Colonic mucosa (tissue), 4 donors: ENCODE data around the gene ZNF254. TPM values are rescaled to one million over a fixed set of nuclear protein-coding genes. Genes with fewer than 3 reads are reported as not detected.

Experiments
- DNase-seq: peaks from one replicate; pipeline ENCODE4 v3.0.0-alpha.2; 2020
- H3K27ac ChIP-seq: fragments of 200-600 bp; one replicate; pipeline ENCODE4 v1.8.0; 2021
- H3K27me3 ChIP-seq: fragments of 200-600 bp; one replicate; pipeline ENCODE4 v1.8.0; 2021
- H3K36me3 ChIP-seq: fragments of 200-600 bp; one replicate; pipeline ENCODE4 v1.8.0; 2021
- H3K4me1 ChIP-seq: fragments of 200-600 bp; one replicate; pipeline ENCODE4 v1.8.0; 2021; ENCODE audit warnings: mild to moderate bottlenecking
- H3K4me3 ChIP-seq: fragments of 200-600 bp; one replicate; pipeline ENCODE4 v1.8.0; 2021
- H3K9ac ChIP-seq, 2 donors: one replicate each; pipeline ENCODE4 v1.7.0; 2013; ENCODE audit warnings: control low read depth in 2 of 2, low read depth in 2 of 2, low read length in 2 of 2
- H3K9me3 ChIP-seq: fragments of 200-600 bp; one replicate; pipeline ENCODE4 v1.8.0; 2021
- intact Hi-C: fragments of 100-400 bp; cut with DNase I; formaldehyde crosslinking; loops from one replicate; pipeline ENCODE4 v1.14.1; 2022
- total RNA-seq, 2 donors: library from RNA; stranded (reverse); fragmentation: NEBNext Ultra II Directional in 1 of 2; extraction: Animal tissue kit (Norgen Biotek cat#: 25700) in 1 of 2; gene quantifications; one replicate each; pipeline ENCODE4 v1.2.1, GENCODE V29; 2021
- TF ChIP-seq, protein P1 (sequence below): fragments of 200-600 bp; IDR thresholded peaks from one replicate; pipeline ENCODE4 v1.8.0; 2022; ENCODE audit warnings: antibody characterized with exemption, mild to moderate bottlenecking
- donor health status: healthy.
- donor health status: DM: no; HTN: no; CAD: no.
- donor health status: DM: no; HTN: no; CAD: no.

ZNF254 gene
- total RNA-seq, 2 donors from 2014 or later: 11.2 to 14.1 TPM

DNA sequence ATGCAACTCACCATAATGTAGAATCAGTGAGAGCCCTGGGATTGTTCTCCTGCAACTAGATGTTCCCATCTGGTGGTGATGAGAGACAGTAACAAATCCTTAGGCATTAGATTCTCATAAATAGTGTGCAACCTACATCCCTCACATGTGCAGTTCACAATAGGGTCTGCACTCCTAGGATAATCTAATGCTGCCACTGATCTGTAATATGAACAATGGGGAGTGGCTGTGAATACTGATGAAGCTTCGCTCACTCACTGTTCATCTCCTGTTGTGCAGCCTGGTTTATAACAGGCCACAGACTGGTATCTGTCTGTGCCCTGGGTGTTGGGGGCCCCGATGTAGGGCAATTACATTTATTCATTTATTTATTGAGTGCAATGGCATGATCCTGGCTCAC lies 86.9 kb downstream of the ZNF254 start:
- no peaks in the 10 kb centered on the region for H3K4me1 ChIP-seq
- no peak overlapping the region for H3K4me3 ChIP-seq
- no peaks in the 10 kb centered on the region for H3K9me3 ChIP-seq

DNA sequence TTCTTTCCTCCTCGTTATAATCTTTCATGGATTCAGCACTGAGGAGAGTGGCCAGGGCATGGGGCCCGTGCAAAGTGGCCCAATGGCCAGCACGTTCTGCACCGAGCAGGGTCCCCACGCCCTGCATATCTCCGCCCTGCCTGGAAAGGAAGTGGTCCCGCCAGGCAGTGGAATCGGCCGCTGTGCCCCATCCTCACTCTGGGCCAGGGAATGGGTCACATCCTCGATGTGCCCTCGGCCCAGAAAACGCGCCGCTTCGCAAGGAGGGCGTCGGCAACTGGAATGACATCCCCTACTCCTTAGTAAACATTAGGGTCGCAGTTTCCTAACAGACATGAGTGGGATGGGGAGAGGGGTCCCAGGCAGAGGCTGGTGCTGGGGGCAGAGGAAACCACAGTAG lies 90.7 kb downstream of the ZNF254 start:
- DNase-seq: no peak

More for the DNA sequence above, 86.9 kb downstream of the ZNF254 start:
- Histone ChIP-seq H3K27ac (no peak overlapping the region), H3K9ac (no peak overlapping the region), H3K27me3 (no peaks in the 10 kb centered on the region), H3K36me3 (no peaks in the 10 kb centered on the region)
- DNase-seq: no peak
- TF ChIP-seq, protein P1, sequence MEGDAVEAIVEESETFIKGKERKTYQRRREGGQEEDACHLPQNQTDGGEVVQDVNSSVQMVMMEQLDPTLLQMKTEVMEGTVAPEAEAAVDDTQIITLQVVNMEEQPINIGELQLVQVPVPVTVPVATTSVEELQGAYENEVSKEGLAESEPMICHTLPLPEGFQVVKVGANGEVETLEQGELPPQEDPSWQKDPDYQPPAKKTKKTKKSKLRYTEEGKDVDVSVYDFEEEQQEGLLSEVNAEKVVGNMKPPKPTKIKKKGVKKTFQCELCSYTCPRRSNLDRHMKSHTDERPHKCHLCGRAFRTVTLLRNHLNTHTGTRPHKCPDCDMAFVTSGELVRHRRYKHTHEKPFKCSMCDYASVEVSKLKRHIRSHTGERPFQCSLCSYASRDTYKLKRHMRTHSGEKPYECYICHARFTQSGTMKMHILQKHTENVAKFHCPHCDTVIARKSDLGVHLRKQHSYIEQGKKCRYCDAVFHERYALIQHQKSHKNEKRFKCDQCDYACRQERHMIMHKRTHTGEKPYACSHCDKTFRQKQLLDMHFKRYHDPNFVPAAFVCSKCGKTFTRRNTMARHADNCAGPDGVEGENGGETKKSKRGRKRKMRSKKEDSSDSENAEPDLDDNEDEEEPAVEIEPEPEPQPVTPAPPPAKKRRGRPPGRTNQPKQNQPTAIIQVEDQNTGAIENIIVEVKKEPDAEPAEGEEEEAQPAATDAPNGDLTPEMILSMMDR: no peak
- intact Hi-C loops: no loop called here

DNA sequence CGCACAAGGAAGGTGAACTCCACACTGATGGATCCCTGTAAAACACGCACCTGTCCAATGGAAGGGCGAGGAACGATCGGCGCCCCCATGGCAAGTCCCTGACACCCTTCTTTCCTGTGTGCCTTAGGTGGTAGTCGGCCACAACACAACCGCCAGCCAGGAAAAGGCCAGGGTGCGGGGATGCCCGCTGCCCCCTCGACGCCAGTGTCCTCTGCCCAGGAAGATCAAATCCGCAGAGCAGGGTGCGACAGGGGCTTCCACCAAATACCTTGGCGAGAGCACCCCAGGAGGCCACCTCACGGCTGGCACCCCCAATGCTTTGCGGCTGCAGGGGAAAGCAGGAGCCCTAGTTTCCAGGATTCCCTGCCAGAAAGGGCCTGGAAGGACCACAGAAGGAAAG lies 91.2 kb downstream of the ZNF254 start:
- intact Hi-C loops: no loop called here
- no peak overlapping the region for H3K9ac ChIP-seq

More for the DNA sequence above, 90.7 kb downstream of the ZNF254 start:
- intact Hi-C loops: no loop called here
- no peaks in the 10 kb centered on the region for H3K27me3 ChIP-seq
- no peaks in the 10 kb centered on the region for H3K36me3 ChIP-seq
- TF ChIP-seq, protein P1: no peak
- no peaks in the 10 kb centered on the region for H3K4me1 ChIP-seq
- no peak overlapping the region for H3K27ac ChIP-seq
- H3K9me3 ChIP-seq: no peaks in the 10 kb centered on the region
- H3K9ac ChIP-seq: no peak overlapping the region
- H3K4me3 ChIP-seq: no peak overlapping the region

More for the DNA sequence above, 91.2 kb downstream of the ZNF254 start:
- Histone ChIP-seq H3K9me3 (no peaks in the 10 kb centered on the region), H3K27me3 (no peaks in the 10 kb centered on the region), H3K4me1 (no peaks in the 10 kb centered on the region), H3K4me3 (no peak overlapping the region), H3K27ac (no peak overlapping the region), H3K36me3 (no peaks in the 10 kb centered on the region)
- DNase-seq: no peak
- TF ChIP-seq, protein P1: no peak

Other genes with a start within 250 kb of the ZNF254 start
- 1 to 10 TPM in 1 of 2 donors, under 1 TPM in 1; 0.93 to 4.2 TPM for gene ZNF726, start 172.3 kb upstream of the ZNF254 start, total RNA-seq